EH (cell line): Measurements from ENCODE around the gene UBE2H.
"Not testable (repeated sequence)": the region's sequence is repeated elsewhere in the genome, so short reads cannot be mapped to it uniquely, and the experiment has no call there.

Experiments
- DNase-seq: peaks from one replicate; pipeline ENCODE4 v3.0.0-alpha.2; 2015; ENCODE audit warnings: low read depth

The UBE2H gene

GRCh38 chr7:129907122-129907736, 45.5 kb downstream of the UBE2H start:
- no peak for DNase-seq

GRCh38 chr7:129906700-129907099, 46.1 kb downstream of the UBE2H start:
- peak; percentile 37 for DNase-seq

DNA sequence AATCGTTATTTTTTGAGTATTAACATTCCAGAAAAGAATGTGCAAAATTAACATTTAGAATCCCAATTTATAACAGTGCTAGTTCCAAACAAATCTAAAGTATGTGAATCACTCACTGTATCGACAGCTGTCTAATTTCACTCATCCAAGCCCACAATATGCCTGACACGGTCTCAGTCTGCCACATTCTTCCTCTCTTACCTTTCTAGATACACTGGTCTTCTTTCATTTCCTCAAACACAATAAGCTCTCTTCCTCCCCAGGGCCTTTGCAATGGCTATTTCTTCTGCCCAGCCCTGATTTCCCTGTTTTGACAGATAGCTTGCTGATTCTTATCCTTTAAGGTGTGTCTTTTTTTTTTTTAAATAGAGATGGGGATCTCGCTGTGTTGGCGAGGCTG, 48.8 kb downstream of the UBE2H start:
- no peak for DNase-seq

DNA sequence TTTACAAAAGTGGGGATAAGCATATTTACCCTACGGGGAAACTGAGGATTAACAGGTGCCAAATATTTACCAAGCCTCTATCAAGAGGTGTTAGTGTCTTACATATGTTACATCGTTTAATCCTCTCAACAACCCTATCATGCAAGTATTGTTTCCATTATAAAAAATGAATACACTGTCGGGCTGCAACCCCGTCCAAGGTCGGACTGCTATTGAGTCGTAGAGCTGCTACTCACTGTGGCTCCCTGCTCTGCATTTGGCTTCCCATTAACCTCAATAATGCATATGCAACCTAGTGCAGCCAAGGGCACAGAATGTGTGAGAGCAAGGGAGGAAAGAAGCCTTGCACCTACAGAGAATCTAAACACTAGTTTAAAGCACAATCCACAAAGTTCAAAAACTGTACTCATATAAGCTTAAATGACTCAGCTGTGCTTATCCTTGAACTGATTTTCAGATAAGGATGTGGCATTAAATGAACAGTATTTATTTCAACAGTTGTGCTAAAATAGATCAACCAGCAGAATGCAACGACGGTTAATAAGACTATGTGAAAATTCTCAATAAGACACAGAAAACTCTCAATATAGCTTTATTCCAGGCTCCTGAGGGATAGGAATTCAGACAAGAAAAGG, 49.9 kb downstream of the UBE2H start:
- DNase-seq = peak; percentile 30

- DNase-seq = no peak
Observed at GRCh38 chr7:129898502-129899160, 54.1 kb downstream of the UBE2H start.

- no peak for DNase-seq
Observed at GRCh38 chr7:129898007-129898406, 54.8 kb downstream of the UBE2H start.

DNA sequence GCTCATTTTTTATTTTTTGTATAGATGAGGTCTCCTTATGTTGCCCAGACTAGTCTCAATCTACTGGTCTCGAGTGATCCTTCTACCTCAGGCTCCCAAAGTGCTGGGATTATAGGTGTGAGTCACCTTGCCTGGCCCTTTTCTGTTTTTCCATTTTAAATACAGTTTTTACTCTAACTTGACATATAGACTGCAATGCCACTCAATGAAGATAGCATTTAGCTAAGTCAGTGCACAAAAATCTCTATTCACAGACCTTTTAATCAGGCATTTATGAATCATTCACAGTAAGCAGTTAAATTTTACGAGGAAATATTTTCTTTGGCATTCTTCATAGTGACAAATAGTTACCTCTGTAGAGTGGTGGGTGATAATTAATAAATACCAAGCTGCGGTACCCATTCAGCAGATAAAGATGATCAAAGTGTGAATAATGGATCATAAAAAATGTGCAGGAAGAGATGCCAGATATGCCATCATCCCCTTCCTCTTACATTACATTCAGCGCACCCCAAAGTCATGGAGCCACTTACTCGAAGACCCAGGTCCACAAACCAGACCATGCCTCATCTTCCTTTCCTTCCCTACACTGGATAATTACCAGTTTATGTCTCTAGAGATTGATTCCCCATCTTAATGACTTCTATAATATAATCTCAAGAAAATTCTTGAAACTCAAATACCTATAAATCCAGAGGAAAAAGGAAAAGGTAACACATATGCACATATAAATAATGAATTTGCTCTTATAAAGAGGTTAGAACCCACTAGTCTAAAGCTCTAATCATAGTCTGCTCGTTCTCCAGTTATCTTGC, 56.0 kb downstream of the UBE2H start:
- DNase-seq = peak; percentile 81

- not testable (repeated sequence) for DNase-seq
Observed at GRCh38 chr7:129894184-129894583, 58.6 kb downstream of the UBE2H start.

DNA sequence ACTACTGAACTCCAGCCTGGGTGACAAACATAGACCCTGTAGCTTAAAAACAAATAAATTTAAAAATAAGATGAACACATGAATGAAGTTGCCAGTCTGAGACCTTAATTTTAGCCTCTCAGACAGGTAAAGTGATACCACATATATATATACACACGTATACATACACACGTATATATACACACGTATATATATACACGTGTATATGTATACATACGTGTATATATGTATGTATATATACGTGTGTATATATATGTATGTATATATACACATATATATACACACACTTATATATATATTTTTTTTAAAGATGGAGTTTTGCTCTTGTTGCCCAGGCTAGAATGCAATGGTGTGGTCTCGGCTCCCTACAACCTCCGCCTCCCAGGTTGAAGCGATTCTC, 62.7 kb downstream of the UBE2H start:
- DNase-seq = no peak

GRCh38 chr7:129889133-129889844, 63.5 kb downstream of the UBE2H start:
- no peak for DNase-seq

DNA sequence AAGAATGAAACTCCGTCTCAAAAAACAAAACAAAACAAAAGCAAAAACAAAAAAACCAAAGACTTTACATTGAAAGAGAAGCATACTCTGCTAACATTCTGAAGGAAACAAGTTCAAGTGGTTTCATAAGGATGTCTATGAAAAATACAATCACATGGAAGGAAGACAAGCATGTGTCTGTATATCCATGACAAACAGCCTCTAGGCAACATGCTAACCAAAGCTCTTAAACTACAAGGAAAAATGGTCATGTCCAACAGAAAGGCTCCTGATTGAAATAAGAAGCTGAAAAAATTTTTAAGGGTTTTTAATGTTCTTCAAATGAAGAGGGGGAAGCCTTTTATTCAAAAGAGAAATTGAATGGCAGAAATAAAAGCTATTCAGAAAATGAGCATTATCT, 64.9 kb downstream of the UBE2H start:
- DNase-seq = no peak

DNA sequence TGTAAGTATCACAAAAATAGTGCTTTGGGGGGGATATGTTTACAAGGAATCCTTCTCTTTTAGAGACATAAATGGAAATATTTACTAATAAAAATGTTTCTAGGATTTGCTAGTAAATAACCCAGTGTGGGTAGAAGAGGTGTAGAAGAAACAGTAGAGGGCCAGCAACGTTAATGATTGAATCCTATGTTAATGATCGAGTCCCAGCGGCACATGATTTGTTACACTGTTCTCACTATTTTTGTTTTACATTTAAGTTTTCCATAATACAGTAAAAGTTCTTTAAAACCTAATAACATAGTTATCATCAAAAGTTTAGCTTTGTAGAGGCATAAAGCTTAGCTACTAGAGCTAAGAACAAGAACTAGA, 66.0 kb downstream of the UBE2H start:
- DNase-seq = no peak

DNA sequence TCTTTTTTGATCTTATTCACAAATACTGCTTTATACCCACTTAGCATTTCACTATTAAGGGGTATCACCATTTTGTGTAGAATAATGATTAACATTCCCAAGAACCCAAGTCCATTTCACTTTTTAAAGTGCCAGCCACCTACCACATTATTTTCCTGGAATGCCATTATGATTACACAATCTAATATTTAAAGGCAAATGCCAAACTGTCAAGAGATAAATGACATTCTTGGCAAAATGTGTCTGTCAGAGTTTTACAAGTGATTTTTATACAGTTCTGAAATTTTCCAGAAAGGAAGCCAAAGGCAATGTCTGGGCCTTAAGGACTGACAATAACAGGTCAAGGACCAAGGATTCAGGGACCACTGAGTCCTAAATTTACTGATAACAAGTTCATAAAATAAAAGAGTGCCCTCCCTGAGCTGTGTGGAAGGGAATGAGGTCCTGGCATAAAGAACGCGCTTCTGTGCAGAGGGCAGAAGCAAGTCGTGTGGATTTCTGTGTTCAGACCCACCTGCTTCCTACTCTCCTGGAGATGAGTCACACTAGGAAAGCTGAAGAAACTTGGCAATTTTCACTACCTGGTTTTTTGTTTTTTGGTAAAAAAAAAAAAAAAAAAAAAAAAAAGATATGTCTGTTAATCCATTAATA, 66.5 kb downstream of the UBE2H start:
- DNase-seq = no peak

GRCh38 chr7:129884495-129884894, 68.3 kb downstream of the UBE2H start:
- DNase-seq = no peak

GRCh38 chr7:129883151-129883550, 69.6 kb downstream of the UBE2H start:
- no peak for DNase-seq

DNA sequence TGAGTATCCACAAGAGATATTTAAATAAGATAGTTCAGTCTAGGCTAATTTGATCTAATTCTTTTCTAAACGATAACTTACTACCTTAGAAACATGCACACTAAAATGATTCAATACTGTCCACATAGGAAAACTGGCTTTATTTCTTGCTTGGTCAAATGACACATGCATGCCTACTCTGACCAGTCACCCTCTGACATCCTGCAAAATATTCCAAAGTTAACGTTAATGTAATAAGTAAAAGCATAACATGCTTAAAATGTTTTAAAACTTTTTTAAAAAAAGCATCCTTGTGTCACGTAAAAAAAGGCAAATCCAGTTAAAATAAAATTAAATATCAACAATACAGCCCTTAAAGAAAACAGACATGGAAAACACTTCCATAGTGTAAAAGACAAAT, 70.2 kb downstream of the UBE2H start:
- peak; percentile 74 for DNase-seq

DNA sequence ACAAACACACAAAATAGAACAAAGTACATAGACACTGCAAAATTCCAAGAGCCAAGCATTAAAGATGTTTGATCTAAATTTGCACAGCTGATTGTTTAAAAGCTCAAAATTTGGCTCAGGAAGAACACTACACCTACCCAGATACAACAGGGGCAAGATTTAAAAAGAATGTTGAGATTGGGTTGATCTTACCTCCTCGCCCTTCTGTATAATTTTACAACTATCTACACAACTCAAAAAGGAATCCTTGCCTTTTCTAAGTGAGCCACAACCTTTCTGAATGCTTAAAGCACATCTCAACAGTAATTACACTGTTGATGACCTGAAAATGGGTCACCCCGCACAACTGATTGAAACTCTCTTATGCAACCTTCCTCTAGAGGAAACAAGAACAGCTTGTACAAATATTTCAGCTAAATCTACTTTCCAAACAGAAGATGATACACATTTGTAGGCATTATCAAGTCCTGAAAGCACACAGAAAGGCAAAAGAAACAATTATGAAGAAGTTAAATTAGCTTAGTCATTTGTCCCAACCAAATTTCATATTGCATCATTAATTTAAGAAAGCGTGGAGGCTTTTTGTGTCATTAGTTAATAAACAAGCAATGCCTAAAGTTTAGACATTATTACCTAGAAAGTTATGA, 75.5 kb downstream of the UBE2H start:
- DNase-seq = no peak

DNA sequence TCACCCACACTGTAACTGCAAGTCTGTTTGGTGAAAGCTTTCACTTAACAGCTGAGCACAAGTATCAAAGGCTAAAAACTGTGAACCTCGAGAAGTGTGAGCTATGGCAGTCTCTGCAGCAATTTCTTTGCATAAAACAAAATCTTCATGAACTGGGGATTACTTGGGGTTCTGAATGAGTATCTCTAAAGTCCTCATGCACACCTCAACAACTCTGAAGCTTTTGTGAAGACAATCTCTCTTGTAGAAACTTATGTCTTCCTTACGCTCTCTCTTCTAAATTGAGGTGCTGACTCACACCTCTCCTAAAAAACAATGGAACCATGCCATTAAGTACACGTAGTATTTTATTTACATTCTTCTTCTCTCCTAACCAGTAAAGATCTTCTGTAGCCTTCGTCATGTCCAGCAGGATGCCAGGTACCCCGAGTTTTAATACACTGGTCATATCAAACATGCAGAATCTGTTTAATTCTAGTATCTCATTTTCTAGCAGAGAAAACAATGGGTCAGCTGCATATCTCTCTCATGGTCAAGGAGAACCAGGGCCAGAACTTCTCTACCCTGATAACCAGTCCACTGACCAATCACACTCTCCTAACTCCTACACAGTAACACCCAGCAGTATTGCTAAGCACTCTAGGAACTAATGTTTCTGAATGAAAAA, 76.9 kb downstream of the UBE2H start:
- peak; percentile 58 for DNase-seq

GRCh38 chr7:129875160-129875559, 77.6 kb downstream of the UBE2H start:
- DNase-seq = peak; percentile 25

- DNase-seq = no peak
Observed at GRCh38 chr7:129874722-129875121, 78.0 kb downstream of the UBE2H start.

DNA sequence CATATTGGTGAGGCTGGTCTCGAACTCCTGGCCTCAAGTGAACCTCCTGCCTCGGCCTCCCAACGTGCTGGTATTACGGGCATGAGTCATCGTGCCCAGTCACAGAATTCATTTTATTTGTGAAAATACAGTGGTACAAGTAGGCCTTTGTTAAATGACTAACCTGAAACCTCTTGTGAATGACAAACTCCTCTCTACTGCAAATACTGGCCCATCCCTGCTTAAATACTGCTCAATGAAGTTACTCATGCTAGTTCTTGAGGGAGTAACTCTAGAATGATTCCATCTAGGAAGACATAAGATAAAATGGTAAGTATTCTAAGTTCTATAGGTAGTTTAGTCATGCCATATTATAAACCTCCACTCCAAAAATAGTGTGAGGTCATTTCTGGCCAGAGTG, 80.7 kb downstream of the UBE2H start:
- no peak for DNase-seq
